NCI-H1694 (cell line): ENCODE results near the gene TMEM231.
A peak's percentile ranks its signal among the peaks of the same experiment; 100 is the strongest.
"Not testable (repeated sequence)": the region's sequence is repeated elsewhere in the genome, so short reads cannot be mapped to it uniquely, and the experiment has no call there.

Experiments used
- DNase-seq: peaks from one replicate; lab custom pipeline; 2025; lab: John Stamatoyannopoulos, UW

TMEM231 gene

DNA sequence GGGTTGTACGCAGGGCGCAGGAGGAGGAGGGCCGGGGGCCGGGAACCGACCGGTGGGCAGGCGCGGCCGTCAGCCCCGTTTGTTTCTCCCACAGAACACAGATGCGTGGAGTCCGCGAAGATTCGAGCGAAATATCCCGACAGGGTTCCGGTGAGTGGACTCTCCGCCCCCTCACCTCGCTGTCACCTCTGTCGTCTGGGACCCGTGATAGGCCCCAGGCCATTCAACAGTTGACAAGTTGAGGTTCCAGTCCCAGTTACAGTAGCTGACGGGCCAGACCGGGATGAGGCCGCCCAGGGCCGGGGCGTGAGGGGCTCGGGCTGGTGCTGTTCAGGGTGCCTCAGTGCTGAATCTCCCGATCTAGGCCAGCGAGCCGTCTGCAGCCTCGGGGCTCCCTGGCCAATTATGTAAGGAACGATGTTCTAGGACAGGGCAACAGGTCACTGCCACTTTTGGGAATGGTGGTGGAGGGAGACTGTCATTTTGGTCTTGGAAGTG is 10.8 kb upstream of the TMEM231 start:
- DNase-seq: no peak

DNA sequence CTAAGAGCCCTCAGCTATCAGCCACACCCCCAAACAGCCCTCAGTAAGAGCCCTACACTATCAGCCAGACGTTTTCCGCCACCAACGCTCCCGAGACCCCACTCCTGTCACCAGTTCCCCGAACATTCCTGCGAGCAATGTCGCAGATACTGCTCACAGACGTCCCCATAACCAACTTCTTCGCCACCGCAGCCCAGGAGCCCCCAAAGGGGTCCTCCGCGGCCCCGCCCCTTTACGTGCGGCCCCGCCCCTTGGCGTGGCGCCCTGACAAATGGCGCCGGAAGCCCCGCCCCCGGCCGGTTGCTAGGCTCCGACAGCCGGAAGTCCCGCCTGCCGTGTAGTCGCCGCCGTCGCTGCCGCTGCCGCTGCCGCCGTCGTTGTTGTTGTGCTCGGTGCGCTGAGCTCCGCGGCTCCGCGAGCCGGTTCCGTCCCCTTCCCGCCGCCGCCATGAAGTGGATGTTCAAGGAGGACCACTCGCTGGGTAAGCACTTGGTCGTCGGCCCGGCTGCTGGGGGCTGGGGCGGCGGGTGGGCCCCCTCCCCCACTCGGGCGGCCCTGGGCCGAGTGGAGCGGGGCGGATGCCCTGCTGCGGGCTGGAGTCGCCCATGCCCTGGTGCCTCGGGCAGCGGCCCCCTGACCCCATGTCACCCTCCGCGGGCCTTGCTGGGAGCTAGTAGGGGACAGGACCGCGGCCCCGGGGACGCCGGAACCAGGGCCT is 10.1 kb upstream of the TMEM231 start, which contains the start of gene GABARAPL2:
TSS of gene GABARAPL2 (plus strand) at position 340 of the 718 bp plus-strand sequence. CDS start at position 448, 108 bp downstream.
- DNase-seq: peak; percentile 30

DNA sequence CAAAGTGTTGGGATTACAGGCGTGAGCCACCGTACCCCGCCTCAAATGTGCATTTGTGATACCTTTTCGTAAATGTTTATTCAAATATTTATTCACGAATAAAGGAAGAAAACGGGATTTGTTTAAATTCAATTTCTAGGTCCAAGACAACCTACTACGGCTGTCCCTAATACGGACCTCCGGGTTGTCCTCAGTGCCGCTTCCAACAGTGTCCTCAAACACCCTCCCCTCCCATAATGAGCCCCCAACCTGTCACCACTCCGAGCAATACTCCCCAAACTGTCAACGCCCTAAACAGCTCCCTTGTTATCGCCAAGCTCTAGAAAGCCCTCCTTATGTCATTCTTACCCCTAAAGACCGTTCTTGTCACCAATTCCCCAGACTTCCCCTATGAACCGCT is 9.6 kb upstream of the TMEM231 start:
- DNase-seq: no peak

DNA sequence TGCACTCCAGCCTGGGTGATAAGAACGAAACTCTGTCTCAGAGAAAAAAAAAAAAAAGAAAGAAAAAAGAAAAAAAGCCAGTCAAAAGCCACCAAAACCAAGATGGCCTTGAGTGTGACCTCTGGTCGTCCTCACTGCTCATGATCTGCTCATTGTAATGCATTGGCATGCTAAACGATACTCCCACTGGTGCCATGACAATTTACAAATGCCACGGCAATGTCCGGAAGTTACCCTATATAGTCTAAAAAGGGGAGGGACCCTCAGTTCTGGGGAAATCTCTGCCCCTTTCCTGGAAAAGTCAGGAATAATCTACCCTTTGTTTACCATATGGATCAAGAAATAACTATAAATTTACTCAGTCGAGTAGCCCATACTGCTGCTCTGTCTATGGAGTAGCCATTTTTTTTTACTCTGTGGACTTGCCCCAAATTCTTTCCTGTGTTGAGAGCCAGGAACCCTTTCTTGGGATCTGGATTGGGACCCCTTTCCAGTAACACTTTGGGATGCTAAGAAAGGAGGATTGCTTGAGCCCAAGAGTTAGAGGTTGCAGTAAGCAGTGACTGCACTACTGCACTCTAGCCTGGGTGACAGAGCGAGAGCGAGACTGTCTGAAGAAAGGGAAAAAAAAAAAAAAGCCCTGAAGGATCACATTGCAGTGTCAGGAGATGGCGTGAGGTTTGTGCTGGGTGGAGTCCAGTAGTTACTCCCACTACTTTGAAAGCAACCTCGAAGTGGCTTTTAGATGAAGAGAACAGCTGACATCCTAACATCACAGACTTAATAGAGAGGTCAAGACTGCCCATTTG is 3.7 kb upstream of the TMEM231 start:
- no peak for DNase-seq

DNA sequence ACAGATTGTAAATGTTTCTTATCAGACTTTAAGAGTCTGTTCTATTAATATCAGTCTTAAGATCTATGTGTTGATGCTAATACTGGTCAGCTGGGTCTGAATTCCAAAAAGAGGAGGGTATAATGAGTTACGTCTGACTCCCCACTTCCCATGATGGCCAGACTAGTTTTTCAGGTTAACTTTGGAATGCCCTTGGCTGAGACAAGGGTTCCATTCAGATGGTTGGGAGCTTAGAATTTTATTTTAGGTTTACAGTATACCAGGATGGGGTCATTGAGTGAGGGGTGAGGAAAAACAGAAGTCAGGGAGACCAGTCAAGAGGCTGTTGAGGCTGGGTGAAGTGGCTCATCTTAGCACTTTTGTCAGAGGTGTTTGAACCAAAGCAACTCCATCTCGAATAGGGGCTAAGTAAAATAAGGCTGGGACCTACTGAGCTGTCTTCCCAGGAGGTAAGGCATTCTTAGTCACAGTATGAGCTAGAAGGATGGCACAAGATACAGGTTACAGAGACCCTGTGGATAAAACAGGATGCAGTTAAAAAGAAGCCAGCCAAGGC is 2.9 kb upstream of the TMEM231 start:
- DNase-seq: no peak

DNA sequence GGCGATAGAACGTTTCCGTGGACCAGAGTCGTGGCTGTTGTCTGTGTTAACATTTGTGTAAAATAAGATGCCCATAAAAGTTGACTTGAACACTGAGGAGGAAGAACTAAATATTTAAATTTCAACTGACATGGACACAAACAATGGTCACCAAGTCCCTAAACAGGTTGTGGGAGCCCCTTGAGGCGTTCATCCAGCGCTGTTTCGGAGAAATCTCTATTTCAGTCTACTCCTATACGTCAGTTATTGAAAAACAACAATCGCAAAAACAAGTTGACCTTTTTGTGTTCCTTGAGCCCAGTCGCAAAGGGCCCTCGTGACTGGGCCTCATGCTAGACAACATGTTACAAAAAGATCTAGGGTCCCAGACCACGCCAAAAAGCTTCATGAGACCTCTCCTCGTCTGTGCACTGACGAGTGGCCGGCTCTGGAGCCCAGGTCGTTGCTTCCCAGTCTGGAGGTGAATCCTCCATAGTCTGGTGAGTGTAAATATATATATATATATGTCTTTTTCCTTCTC is 439 bp upstream of the TMEM231 start:
- no peak for DNase-seq

DNA sequence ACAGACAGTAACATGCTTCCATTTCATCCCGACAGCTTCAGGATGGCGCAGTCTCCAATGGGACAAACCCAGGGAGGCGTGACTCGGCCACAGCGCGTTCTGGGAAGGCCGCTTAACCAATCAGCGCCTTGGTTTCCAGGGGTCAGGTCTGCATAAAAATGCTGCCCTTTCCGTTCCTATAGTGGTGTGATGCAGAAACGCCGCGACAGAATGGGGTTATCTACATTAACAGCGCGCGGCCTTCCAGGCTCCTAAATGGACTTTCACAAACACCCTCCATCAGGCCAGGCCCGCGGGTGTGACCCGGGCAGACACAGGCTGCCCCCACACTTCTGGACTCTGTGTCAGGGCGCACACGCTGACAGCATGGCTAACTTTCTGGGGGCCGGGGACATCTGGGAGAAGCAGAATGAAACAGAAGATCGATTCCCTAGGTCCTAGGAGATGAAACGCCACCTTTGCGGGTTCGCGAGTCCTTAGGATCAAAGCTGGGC is 792 bp downstream of the TMEM231 start:
- DNase-seq: peak; percentile 59

DNA sequence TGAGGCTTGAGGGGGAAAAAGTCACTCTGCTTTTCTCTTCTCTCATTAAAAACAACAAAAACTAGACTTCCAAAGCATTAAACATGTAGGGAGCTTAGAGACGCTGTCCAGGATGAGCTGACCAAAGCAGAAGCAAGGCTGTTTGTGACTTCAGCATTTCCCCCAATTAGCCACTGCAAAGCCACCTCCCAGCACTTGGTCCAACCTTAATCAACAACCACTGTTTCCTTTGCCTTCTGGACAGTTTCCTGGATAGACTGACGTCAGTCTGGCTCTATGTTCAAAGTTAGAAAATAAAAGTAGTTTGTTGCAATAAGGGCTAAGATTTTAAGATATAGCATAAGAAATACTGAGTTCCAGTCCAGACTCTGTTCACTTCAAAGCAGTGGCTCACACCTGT is 3.1 kb downstream of the TMEM231 start:
- no peak for DNase-seq

DNA sequence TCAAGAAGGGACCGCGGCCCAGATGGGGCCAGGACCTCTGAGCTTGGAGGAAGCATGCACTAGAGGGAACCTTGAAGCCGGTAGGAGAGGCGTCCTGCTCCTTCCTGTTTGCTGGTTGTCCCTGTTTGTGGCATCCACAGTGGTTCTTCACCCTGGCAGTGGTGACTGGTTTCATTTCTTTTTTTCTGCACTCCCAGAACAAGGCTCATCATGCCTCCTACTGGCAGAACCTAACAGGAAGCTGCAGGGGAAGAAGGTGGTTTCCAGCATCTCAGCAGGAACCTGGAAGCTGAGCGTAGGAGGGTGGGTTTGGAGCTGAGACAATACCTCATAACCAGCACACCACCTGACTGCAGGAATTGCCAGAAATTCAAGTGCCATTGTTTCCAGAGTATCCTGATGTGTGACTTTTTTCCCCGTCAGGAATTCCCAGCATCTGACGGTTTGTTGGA is 5.8 kb downstream of the TMEM231 start:
- peak; percentile 30 for DNase-seq

DNA sequence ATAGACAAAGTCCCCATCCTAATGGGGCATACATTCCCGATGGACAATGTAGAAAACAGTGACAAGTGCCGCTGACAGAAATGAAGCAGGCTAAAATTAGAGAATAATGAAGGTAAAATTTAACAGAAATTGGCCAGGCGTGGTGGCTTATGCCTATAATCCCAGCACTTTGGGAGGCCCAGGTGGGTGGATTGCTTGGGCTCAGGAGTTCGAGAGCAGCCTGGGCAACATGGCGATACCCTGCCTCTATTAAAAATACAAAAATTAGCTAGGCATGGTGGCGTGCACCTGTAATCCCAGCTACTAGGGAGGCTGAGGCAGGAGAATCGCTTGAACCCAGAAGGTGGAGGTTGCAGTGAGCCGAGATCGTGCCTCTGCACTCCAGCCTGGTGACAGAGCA is 7.6 kb downstream of the TMEM231 start:
- not testable (repeated sequence) for DNase-seq

DNA sequence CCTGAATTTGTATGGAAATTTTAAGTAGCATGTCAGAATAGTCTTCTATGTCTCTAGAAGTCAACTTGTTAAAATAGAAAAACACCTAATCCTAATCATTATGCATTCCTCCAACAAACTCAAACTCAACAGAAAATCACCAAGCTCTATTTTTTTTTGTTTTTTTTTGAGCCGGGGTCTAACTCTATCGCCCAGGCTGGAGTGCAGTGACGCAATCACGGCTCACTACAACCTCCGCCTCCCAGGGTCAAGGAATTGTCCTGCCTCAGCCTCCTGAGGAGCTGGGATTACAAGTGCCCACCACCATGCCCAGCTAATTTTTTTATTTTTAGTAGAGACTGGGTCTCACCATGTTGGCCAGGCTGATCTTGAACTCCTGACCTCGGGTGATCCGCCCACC is 9.8 kb downstream of the TMEM231 start:
- no peak for DNase-seq

DNA sequence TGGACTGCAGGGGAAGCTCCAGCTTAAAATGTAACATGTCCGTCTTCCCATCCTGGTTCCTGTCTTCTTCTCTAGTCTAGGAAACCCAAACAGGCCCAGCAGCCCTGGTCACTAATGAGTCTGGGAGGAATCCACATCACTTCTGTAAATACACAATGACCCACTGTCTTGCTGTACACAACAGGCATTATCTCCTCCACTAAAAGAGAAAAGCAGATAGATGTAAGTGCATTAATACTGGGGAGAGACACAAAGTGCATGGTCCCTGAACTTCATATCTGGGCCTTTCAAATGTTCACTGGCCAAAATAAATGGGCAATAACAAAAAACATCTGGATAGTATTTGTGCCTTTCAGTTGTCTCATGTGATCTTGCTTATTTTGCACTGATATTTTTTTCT is 10.2 kb downstream of the TMEM231 start:
- not testable (repeated sequence) for DNase-seq

DNA sequence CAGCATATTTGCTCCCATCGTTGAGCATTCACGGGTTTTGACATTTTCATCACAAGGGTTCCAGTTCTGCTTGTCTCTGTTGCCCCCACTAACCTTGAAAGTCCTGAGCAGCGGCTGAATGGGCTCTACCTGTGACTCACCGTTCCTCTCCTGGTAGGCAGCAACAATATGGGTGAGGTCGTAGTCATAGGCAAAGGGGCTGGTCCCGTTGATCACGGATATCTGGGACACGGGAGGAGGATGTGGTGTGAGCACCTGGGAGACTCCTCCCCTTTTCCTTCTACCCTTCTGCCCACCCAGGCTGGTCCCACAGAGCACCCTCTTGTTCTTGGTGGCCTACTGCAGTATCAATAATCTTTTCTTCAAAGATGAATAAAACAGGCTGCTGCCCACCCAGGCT is 13.6 kb downstream of the TMEM231 start:
- DNase-seq: not testable (repeated sequence)

DNA sequence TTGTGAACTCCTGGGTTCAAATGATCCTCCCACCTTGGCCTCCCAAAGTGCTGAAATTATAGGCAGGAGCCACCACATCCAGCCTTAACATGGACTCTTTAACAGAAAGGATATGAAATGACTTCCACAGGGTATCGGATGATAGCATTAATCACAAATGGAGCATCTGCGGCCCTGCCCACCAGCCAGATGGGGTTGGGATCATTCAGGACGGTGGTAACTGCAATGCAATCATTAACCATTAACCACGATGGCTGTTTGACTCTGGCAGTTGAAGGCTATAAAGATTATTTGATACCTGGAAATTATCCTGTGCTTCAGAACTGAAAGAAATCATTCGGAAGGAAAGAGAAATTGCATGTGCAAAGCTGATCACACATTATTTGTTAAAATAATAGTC is 14.8 kb downstream of the TMEM231 start:
- no peak for DNase-seq

DNA sequence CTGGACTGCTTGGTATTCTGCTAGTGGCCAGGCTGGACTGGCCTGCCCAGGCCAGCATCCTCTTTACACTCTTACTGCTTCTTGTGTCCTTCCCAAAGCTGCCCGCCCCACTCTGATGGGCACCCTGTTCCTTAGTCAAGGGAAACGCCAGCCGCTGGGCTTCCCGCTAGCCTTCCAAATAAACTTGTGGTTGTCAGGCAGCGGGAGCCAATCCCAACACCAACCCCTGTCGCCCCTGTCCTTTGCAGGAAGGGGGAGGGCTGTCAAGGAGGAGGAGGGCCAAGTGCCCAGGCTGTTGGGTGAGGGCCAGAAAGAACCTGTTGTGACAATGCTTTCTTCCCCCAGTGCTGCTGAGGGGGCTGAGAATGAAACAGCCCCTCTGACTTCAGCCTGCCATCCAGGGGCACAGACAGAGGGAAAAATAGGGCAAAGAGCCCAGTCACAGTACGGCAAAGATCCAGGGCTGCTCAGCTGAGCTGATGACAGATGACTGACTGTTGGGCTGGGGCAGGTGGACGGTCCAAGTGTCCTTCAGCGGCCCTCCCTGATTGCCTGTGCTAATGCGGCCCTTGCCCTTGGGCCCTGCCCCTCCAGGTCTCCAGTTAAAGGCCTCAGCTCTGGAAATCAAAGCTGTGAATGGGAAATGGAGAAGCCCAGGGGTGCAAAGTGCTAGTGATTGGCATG is 17.0 kb downstream of the TMEM231 start:
- DNase-seq: not testable (repeated sequence)

DNA sequence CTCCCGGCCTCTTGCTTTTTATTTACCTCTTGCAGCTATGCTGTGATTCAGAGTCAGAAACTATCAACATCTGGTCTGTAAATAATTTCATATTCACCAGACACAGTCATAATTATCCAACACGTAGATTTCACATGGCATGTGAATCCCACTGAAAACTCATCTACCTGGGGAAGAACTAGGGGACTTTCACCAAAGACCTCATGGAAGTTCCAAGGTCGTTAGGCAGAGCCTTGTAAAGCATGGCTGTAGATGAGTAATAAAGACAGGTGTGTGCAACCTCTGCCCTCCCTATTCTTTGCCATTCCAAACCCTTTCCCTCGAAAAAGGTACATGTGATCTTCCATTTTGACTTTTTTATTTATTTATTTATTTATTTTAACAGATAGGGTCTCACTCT is 18.3 kb downstream of the TMEM231 start:
- DNase-seq: no peak

DNA sequence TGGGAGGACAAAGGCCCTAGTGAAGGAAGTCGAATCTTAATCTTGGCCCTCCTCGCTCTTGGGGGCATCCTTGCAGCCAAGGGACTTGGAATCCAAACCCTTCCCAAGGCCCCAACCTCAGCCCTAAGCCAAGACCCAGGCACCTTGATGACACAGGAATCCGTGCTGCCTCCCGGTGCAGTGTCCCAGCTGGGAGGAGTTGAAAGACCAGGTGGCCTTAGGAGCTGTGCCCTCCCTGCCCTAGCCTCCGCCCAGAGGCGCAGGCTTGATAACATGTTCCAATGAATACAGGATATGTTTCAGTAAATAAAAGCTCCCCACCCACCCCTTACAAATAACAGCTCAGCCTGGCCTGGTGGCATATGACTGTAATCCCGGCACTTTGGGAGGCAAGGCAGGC is 20.2 kb downstream of the TMEM231 start, which contains the start of gene CHST5:
TSS of gene CHST5 (minus strand) at position 208 of the 400 bp plus-strand sequence. CDS start 5,724 bp downstream, outside the sequence.
- DNase-seq: no peak

DNA sequence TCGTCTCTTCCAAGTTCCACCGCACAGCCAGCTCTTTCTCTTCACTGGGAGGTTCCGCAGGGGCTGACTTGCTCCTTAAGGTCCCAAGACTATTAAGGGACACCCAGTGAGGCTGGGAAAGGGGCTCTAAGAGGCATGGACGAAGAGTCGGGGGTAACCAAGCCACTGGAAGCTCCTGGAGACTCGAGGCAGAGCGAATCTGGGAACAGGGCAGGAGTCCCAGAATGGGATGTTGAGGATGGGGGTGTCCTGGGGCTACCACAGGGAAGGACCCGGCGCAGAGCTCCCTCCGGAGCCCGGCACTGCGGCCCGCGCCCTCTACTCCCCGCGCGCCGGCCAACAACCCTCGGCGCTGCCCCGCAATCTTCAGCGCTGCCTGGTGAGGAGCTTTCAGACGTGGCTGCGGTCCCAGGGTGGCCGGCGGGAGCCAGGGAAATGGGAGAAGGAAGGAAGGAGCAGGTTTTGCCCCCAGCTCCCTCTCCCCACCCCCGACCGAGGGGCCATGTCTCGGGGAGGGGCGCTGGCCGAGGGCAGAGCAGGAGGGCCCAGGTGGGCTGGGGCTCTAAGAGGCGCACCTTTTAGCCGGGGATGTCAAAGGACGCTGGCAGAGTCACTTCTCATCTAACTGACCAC is 20.7 kb downstream of the TMEM231 start:
- no peak for DNase-seq

DNA sequence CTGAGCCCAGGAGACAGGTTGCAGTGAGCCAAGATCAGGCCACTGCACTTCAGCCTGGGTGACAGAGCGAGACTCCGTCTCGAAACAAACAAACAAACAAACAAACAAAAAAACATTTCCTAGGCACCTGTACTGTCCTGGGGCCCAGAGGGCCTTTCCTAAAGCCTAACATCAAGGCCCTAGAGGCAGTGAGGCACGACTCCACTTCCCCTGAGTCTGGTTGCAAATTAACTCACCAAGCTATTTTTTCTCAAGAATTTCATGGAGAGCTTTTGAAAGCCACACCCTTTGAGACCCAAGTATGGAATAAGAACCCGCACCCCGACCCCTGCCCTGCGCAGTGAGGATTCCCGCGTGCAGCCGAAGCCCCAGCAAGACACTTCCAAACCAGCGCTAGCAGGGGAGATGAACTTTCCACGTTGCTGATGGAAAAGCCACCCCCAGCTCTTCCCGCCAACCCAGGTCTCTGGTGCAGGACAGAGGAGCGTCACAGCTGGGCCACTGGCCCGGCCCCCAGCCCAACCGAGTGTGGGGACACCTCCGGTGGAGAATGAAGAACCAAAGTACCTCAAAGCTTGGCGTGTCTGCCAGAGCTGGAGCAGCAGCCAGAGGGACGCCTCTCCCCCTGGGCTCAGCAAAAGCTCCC is 21.4 kb downstream of the TMEM231 start:
- DNase-seq: no peak

DNA sequence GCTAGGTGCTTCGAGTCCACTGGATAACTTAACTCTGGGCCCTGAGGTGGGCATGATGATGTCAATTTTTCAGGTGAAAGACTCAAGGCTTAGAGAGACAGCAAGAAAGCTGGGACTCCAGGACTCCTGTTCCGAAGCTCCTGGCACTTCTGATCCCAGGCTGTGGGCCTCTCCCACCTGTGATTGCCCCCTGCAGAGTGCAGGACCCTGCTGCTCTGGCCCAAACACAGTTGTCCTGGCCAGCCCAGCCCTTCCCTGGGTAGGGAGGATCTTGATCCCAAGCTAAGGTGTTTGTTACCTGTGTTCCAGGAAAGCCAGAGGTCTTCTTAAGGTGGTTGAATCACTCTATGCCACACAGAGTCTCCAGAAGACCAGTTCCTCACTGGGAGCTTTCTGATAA is 23.3 kb downstream of the TMEM231 start:
- no peak for DNase-seq
